HepG2 (cell line): ENCODE measurements around the gene SAP30. TPM values are rescaled to one million over a fixed set of nuclear protein-coding genes. Genes with fewer than 3 reads are reported as not detected.

Experiments
- ARID2 ChIP-seq: sonication (generic); formaldehyde crosslinking; IDR thresholded peaks from 2 replicates; pipeline ENCODE4 v1.8.1; 2022; ENCODE audit warnings: mild to moderate bottlenecking, missing genetic modification reagents, borderline replicate concordance
- ARNTL ChIP-seq: sonication (generic); formaldehyde crosslinking; IDR thresholded peaks from 2 replicates; pipeline ENCODE4 v1.4.0; 2020; ENCODE audit warnings: mild to moderate bottlenecking, missing genetic modification reagents
- HNF4A ChIP-seq: sonication (generic); formaldehyde crosslinking; IDR thresholded peaks from 2 replicates; pipeline ENCODE4 v1.4.0; 2020; ENCODE audit warnings: missing genetic modification reagents
- MTA1 ChIP-seq: sonication (generic); formaldehyde crosslinking; IDR thresholded peaks from 2 replicates; pipeline ENCODE4 v1.4.0; 2020; ENCODE audit warnings: missing genetic modification reagents, mild to moderate bottlenecking, borderline replicate concordance
- POLR2G ChIP-seq: fragments of 200-400 bp; formaldehyde crosslinking; IDR thresholded peaks from 2 replicates; pipeline ENCODE4 v1.6.1; 2018; ENCODE audit warnings: mild to moderate bottlenecking, low read depth, low read length, moderate library complexity
- RXRB ChIP-seq: IDR thresholded peaks from 2 replicates; pipeline ENCODE4 v1.6.1; 2016; ENCODE audit warnings: borderline replicate concordance, missing genetic modification reagents, missing compliant biosample characterization
- SMARCE1 ChIP-seq: fragments of 450-650 bp; IDR thresholded peaks from 2 replicates; pipeline ENCODE4 v1.6.1; 2017; ENCODE audit warnings: borderline replicate concordance
- ZFP37 ChIP-seq: sonication (generic); formaldehyde crosslinking; IDR thresholded peaks from 2 replicates; pipeline ENCODE4 v1.4.0; 2020; ENCODE audit warnings: missing genetic modification reagents, borderline replicate concordance
- ZNF713 ChIP-seq: sonication (generic); formaldehyde crosslinking; IDR thresholded peaks from 2 replicates; pipeline ENCODE4 v1.4.0; 2020; ENCODE audit warnings: mild to moderate bottlenecking, missing genetic modification reagents
- polyA plus RNA-seq, 8 experiments: library from polyadenylated mRNA; depleted of rRNA in 3 of 8; stranded (reverse) in 7 of 8; unstranded in 1 of 8; fragments of >200 nt; fragmentation: Illumina TruSeq in 4 of 8; extraction: Trizol in 4 of 8; gene quantifications; 2 replicates each; pipeline versions ENCODE4 v1.2.1 to v1.2.3, GENCODE V29; 2011 to 2016; ENCODE audit warnings: low read depth in 4 of 8, missing spikeins in 1 of 8, mixed read lengths in 1 of 8; ENCODE audit not compliant: insufficient read depth in 1 of 8
- total RNA-seq, 5 experiments: library from RNA; depleted of rRNA; stranded (reverse); fragments of >200 nt; fragmentation: Illumina TruSeq; extraction: Trizol; gene quantifications; 2 replicates each; pipeline ENCODE4 v1.2.3, GENCODE V29; 2016; ENCODE audit warnings: low read depth in 1 of 5
- TF ChIP-seq, protein P1 (sequence below): sonication (generic); formaldehyde crosslinking; IDR thresholded peaks from 2 replicates; pipeline ENCODE4 v1.8.0; 2022; ENCODE audit warnings: missing genetic modification reagents, mild to moderate bottlenecking, moderate library complexity, borderline replicate concordance
- TF ChIP-seq, protein P2 (sequence below): sonication (generic); formaldehyde crosslinking; IDR thresholded peaks from 2 replicates; pipeline ENCODE4 v1.4.0; 2020; ENCODE audit warnings: mild to moderate bottlenecking, missing genetic modification reagents
- TF ChIP-seq, protein P3 (sequence below): sonication (generic); formaldehyde crosslinking; IDR thresholded peaks from 2 replicates; pipeline ENCODE4 v1.5.1; 2020; ENCODE audit warnings: mild to moderate bottlenecking, missing genetic modification reagents, moderate library complexity
- TF ChIP-seq, protein P4 (sequence below): sonication (generic); formaldehyde crosslinking; IDR thresholded peaks from 2 replicates; pipeline ENCODE4 v1.8.1; 2023; ENCODE audit warnings: mild to moderate bottlenecking, missing genetic modification reagents
- TF ChIP-seq, protein P5 (sequence below): sonication (generic); formaldehyde crosslinking; IDR thresholded peaks from 2 replicates; pipeline ENCODE4 v1.4.0; 2020; ENCODE audit warnings: missing genetic modification reagents
- TF ChIP-seq, protein P6 (sequence below): sonication (generic); formaldehyde crosslinking; IDR thresholded peaks from 2 replicates; pipeline ENCODE4 v1.5.1; 2020; ENCODE audit warnings: mild to moderate bottlenecking, missing genetic modification reagents, moderate library complexity
- TF ChIP-seq, protein P7 (sequence below), 2 experiments: sonication (generic) in 1 of 2; formaldehyde crosslinking in 1 of 2; IDR thresholded peaks; 2 replicates each; pipeline versions ENCODE4 v1.4.0 to v1.6.1; 2018 to 2020; ENCODE audit warnings: missing genetic modification reagents in 2 of 2, borderline replicate concordance in 1 of 2, low read depth in 1 of 2, mild to moderate bottlenecking in 1 of 2, missing biosample characterization in 1 of 2

The SAP30 gene
- total and polyA plus RNA-seq, 2 of the 13 experiments (the other 11 are each of a cell fraction or from before 2014, with no cell fraction given), result 14.2 to 25.1 TPM

DNA sequence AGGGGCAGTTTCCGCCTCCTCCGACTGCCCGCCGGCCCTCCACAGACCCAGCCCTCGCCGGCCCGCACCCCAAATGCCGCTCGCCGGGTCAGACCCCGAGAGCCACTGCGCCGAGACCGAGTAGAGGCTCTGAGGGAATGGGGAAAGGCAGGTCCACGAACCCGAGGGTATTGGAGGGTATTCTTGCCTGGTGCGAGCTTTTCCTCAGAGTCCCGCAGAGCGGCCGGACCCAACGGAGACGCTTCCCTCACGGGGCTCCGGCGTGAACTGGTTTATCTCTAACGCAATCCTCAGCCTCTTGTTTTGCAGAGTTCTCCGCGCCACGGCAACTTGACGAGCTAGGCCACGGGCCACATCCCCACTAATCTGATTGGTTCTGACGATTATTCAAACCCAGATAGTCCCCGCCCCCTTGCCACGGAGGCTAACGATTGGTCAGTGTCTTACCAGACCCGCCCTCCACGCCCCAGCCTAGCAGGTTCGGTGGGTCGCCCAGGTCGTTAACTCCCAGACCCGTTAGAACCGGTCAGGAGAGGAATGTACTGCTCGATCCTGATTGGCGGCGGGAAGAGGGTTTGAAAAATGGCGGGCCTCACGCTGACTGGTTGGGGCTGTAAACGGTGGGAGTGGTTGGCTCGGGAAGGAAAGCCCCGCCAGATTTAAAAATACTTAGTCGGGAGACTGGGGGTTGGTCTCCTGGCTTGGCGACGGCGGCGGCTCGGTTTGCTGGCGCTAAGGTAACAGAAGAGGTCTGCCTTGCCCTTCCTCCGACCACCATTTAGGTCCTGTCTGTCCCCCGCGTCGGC is 36.5 kb upstream of the SAP30 start, which contains the start of gene HMGB2 (continued):
- TF ChIP-seq ARNTL (CRISPR knock-in tag) (peak; percentile 24; the same call in 1 of the 2 replicates), SMARCE1 (no peak), ZFP37 (CRISPR knock-in tag) (no peak; the same call in 1 of the 2 replicates), POLR2G (peak; percentile 95), HNF4A (CRISPR knock-in tag) (no peak), ZNF713 (CRISPR knock-in tag) (no peak), MTA1 (CRISPR knock-in tag) (no peak), RXRB (peak; percentile 67; the same call in 1 of the 2 replicates), ARID2 (CRISPR knock-in tag) (peak; percentile 99)
- TF ChIP-seq, protein P1, sequence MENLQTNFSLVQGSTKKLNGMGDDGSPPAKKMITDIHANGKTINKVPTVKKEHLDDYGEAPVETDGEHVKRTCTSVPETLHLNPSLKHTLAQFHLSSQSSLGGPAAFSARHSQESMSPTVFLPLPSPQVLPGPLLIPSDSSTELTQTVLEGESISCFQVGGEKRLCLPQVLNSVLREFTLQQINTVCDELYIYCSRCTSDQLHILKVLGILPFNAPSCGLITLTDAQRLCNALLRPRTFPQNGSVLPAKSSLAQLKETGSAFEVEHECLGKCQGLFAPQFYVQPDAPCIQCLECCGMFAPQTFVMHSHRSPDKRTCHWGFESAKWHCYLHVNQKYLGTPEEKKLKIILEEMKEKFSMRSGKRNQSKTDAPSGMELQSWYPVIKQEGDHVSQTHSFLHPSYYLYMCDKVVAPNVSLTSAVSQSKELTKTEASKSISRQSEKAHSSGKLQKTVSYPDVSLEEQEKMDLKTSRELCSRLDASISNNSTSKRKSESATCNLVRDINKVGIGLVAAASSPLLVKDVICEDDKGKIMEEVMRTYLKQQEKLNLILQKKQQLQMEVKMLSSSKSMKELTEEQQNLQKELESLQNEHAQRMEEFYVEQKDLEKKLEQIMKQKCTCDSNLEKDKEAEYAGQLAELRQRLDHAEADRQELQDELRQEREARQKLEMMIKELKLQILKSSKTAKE, result peak; percentile 47
- TF ChIP-seq, protein P2, sequence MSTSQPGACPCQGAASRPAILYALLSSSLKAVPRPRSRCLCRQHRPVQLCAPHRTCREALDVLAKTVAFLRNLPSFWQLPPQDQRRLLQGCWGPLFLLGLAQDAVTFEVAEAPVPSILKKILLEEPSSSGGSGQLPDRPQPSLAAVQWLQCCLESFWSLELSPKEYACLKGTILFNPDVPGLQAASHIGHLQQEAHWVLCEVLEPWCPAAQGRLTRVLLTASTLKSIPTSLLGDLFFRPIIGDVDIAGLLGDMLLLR (CRISPR knock-in tag), result no peak
- TF ChIP-seq, protein P3, sequence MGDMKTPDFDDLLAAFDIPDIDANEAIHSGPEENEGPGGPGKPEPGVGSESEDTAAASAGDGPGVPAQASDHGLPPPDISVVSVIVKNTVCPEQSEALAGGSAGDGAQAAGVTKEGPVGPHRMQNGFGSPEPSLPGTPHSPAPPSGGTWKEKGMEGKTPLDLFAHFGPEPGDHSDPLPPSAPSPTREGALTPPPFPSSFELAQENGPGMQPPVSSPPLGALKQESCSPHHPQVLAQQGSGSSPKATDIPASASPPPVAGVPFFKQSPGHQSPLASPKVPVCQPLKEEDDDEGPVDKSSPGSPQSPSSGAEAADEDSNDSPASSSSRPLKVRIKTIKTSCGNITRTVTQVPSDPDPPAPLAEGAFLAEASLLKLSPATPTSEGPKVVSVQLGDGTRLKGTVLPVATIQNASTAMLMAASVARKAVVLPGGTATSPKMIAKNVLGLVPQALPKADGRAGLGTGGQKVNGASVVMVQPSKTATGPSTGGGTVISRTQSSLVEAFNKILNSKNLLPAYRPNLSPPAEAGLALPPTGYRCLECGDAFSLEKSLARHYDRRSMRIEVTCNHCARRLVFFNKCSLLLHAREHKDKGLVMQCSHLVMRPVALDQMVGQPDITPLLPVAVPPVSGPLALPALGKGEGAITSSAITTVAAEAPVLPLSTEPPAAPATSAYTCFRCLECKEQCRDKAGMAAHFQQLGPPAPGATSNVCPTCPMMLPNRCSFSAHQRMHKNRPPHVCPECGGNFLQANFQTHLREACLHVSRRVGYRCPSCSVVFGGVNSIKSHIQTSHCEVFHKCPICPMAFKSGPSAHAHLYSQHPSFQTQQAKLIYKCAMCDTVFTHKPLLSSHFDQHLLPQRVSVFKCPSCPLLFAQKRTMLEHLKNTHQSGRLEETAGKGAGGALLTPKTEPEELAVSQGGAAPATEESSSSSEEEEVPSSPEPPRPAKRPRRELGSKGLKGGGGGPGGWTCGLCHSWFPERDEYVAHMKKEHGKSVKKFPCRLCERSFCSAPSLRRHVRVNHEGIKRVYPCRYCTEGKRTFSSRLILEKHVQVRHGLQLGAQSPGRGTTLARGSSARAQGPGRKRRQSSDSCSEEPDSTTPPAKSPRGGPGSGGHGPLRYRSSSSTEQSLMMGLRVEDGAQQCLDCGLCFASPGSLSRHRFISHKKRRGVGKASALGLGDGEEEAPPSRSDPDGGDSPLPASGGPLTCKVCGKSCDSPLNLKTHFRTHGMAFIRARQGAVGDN, result peak; percentile 58; the same call in 1 of the 2 replicates
- TF ChIP-seq, protein P4, sequence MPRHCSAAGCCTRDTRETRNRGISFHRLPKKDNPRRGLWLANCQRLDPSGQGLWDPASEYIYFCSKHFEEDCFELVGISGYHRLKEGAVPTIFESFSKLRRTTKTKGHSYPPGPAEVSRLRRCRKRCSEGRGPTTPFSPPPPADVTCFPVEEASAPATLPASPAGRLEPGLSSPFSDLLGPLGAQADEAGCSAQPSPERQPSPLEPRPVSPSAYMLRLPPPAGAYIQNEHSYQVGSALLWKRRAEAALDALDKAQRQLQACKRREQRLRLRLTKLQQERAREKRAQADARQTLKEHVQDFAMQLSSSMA, result no peak
- TF ChIP-seq, protein P5, sequence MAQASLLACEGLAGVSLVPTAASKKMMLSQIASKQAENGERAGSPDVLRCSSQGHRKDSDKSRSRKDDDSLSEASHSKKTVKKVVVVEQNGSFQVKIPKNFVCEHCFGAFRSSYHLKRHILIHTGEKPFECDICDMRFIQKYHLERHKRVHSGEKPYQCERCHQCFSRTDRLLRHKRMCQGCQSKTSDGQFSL (CRISPR knock-in tag), result no peak
- TF ChIP-seq, protein P6, sequence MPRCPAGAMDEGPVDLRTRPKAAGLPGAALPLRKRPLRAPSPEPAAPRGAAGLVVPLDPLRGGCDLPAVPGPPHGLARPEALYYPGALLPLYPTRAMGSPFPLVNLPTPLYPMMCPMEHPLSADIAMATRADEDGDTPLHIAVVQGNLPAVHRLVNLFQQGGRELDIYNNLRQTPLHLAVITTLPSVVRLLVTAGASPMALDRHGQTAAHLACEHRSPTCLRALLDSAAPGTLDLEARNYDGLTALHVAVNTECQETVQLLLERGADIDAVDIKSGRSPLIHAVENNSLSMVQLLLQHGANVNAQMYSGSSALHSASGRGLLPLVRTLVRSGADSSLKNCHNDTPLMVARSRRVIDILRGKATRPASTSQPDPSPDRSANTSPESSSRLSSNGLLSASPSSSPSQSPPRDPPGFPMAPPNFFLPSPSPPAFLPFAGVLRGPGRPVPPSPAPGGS (CRISPR knock-in tag), result peak; percentile 31; the same call in 1 of the 2 replicates
- TF ChIP-seq, protein P7, sequence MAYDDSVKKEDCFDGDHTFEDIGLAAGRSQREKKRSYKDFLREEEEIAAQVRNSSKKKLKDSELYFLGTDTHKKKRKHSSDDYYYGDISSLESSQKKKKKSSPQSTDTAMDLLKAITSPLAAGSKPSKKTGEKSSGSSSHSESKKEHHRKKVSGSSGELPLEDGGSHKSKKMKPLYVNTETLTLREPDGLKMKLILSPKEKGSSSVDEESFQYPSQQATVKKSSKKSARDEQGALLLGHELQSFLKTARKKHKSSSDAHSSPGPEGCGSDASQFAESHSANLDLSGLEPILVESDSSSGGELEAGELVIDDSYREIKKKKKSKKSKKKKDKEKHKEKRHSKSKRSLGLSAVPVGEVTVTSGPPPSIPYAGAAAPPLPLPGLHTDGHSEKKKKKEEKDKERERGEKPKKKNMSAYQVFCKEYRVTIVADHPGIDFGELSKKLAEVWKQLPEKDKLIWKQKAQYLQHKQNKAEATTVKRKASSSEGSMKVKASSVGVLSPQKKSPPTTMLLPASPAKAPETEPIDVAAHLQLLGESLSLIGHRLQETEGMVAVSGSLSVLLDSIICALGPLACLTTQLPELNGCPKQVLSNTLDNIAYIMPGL (CRISPR knock-in tag; IDR thresholded peaks at IDR 0.05; ENCODE audit: borderline replicate concordance in 1 of 2, low read depth in 1 of 2), result peak; percentile 61 to 71; a peak in 3 of 4 replicates
